GM18502 (cell line): ENCODE data around the gene RAB43.

Experiments
- ATAC-seq: cut with Tn5 transposase; IDR thresholded peaks from one replicate; pipeline ENCODE4 v1.9.1; 2021; ENCODE audit warnings: mild to moderate bottlenecking; ENCODE audit not compliant: unreplicated experiment, poor library complexity

RAB43 gene

GRCh38 chr3:129045675-129046036 lies 75.9 kb downstream of the RAB43 start:
- no peak for ATAC-seq

- ATAC-seq, result no peak
Observed at GRCh38 chr3:129040579-129041300, 80.9 kb downstream of the RAB43 start.

DNA sequence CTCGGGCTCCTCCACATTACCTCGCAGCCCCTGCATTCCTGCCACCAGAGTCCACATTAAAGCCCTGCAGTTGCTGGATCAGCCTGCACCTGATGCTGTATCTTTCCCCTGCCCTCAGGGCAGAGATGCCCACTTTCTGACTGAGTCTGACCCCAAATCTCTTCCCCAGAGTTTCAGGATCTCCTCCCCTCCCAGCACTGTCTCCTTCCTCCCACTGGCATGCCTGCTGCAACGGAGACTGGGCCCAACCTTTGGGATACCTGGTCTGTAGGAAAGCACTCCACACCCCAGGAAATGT lies 81.6 kb downstream of the RAB43 start:
- ATAC-seq, result no peak

- ATAC-seq, result no peak
Observed at GRCh38 chr3:129039271-129040038, 82.1 kb downstream of the RAB43 start.

GRCh38 chr3:129038121-129038855 lies 83.3 kb downstream of the RAB43 start:
- ATAC-seq, result no peak
